Endothelial cell (in vitro differentiated cells): ENCODE results near the gene ZNF554. TPM values are rescaled to one million over a fixed set of nuclear protein-coding genes. Genes with fewer than 3 reads are reported as not detected.

Experiments used
- DNase-seq: peaks from one replicate; pipeline ENCODE4 v3.0.0; 2021; ENCODE audit warnings: low spot score
- H3K27ac Mint-ChIP-seq: one replicate; pipeline ENCODE4 v1.8.0; 2021; ENCODE audit warnings: mixed read lengths, inconsistent platforms; ENCODE audit not compliant: unreplicated experiment
- H3K27me3 Mint-ChIP-seq: one replicate; pipeline ENCODE4 v1.8.0; 2021; ENCODE audit warnings: mild to moderate bottlenecking, moderate library complexity, mixed read lengths, inconsistent platforms; ENCODE audit not compliant: unreplicated experiment
- H3K36me3 Mint-ChIP-seq: one replicate; pipeline ENCODE4 v1.8.0; 2021; ENCODE audit warnings: mild to moderate bottlenecking, low read depth, mixed read lengths, inconsistent platforms; ENCODE audit not compliant: unreplicated experiment
- H3K4me1 Mint-ChIP-seq: one replicate; pipeline ENCODE4 v1.8.0; 2021; ENCODE audit warnings: mild to moderate bottlenecking, mixed read lengths, inconsistent platforms; ENCODE audit not compliant: unreplicated experiment
- H3K4me3 Mint-ChIP-seq: one replicate; pipeline ENCODE4 v1.8.0; 2021; ENCODE audit warnings: mild to moderate bottlenecking, mixed read lengths, inconsistent platforms; ENCODE audit not compliant: unreplicated experiment
- H3K9me3 Mint-ChIP-seq: one replicate; pipeline ENCODE4 v1.8.0; 2021; ENCODE audit warnings: mixed read lengths, inconsistent platforms; ENCODE audit not compliant: unreplicated experiment
- total RNA-seq: library from RNA; stranded (reverse); fragmentation: NEBNext Ultra II Directional; extraction: Animal tissue kit (Norgen Biotek cat#: 25700); gene quantifications from one replicate; pipeline ENCODE4 v1.2.1, GENCODE V29; 2021; ENCODE audit not compliant: unreplicated experiment
- TF ChIP-seq, protein P1 (sequence below): fragments of 200-600 bp; sonication (generic); IDR thresholded peaks from one replicate; pipeline ENCODE4 v1.5.0; 2021; ENCODE audit warnings: antibody characterized with exemption; ENCODE audit not compliant: unreplicated experiment

Gene ZNF554
- total RNA-seq, 1 donor from 2014 or later, result 9.0 TPM

DNA sequence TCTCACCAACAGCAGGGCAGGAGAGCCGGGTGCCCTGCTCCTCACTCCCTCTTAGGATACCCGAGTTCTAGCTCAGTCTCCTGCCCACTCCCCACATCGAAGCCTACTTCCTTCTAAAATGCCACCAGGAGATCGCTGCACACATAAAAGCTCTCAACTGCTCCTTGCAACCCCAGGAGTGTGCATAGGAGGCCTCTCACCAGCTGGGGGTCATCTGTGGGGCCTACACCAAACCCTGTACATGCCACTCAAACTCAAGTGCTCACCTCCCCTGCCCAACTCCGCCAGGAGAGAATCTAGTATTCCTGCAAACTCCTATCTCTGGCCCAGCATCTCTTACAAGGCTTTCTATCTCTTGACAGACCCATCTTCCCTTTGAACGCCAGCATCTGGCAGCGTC is 39.4 kb upstream of the ZNF554 start:
- Mint-ChIP-seq H3K36me3 (peaks cover 9% of the 10 kb centered on the region), H3K9me3 (no peaks in the 10 kb centered on the region), H3K4me1 (peaks cover 23% of the 10 kb centered on the region), H3K27ac (peak overlapping the region; percentile 50), H3K27me3 (peaks cover 11% of the 10 kb centered on the region), H3K4me3 (peak overlapping the region; percentile 18)
- no peak for DNase-seq
- TF ChIP-seq, protein P1, sequence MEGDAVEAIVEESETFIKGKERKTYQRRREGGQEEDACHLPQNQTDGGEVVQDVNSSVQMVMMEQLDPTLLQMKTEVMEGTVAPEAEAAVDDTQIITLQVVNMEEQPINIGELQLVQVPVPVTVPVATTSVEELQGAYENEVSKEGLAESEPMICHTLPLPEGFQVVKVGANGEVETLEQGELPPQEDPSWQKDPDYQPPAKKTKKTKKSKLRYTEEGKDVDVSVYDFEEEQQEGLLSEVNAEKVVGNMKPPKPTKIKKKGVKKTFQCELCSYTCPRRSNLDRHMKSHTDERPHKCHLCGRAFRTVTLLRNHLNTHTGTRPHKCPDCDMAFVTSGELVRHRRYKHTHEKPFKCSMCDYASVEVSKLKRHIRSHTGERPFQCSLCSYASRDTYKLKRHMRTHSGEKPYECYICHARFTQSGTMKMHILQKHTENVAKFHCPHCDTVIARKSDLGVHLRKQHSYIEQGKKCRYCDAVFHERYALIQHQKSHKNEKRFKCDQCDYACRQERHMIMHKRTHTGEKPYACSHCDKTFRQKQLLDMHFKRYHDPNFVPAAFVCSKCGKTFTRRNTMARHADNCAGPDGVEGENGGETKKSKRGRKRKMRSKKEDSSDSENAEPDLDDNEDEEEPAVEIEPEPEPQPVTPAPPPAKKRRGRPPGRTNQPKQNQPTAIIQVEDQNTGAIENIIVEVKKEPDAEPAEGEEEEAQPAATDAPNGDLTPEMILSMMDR, result no peak

DNA sequence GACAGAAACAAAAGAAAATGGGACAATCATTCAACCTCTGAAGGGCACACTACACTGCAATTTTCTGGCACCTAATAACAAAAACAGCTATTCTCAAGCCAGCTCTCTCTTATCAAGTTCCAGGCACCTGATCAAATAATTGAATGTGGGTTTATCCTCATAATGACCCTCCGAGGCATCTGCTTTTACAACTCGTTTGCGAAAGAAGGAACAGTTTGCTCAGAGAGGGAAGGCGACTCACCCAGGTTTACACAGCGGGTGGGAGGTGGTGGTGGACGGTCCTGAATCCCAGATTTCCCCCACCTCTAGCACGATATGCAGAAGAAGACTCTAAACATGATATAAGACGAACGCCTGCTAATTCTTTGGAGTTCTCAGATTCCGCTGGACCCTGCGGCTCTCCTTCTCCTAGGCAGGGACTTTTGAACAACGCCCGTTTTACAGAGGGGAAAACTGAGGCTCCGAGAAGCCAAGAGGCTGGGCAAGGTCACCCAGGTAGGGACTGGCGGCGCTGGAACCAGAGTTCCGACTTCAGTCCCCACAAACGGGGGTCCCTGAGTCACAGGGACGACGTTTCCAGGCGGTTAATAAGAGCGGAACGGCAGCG is 37.2 kb upstream of the ZNF554 start:
- Mint-ChIP-seq H3K4me1 (peaks cover 26% of the 10 kb centered on the region), H3K36me3 (peaks cover 11% of the 10 kb centered on the region), H3K27ac (peak overlapping the region; percentile 89), H3K4me3 (peak overlapping the region; percentile 96), H3K27me3 (peaks cover 7% of the 10 kb centered on the region), H3K9me3 (no peaks in the 10 kb centered on the region)
- TF ChIP-seq, protein P1, result no peak
- no peak for DNase-seq

DNA sequence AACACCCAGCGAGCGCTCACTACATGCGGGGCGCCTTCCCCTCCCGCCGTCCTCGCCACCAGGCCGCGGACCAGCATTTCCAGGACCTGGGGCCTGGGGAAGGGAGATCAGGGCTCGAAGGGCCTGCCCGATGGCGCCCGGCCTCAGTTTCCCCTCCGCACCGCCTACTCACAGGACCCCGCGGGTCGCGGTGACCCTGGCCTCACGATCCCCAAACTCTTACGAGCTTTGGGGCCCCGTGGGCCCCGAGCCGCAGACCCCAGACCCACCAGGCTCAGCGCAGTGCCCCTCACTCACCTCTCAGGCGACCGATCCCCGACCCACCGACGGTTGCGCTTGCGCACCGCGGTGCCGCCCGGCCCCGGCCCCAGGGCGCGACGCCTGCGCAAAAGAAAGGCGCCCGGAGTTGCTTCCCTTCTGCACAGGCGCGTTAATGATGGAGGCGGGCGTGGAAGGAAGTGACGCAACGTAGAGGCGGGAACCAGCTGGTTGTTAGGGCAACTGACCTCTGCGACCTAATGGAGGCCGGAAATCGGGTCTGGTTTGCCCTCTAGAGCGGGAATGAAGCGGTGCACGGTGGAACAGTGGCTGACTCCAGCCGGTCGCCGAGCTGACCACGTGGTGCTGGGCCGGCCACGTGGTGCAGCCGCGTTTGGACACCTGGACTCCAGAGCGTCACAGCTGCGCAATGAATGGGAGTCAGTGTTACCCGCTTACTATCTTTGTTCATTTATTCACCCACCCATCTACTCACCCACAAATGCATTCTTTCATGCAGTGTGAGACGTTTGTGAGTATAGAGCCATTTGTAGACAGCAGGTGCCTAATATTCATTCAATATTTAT is 36.5 kb upstream of the ZNF554 start, which contains the start of gene SGTA:
SGTA (minus strand) TSS at position 338 of the 845 bp plus-strand sequence. CDS start 14,205 bp downstream, outside the sequence.
- peaks cover 27% of the 10 kb centered on the region for H3K4me1 Mint-ChIP-seq
- peaks cover 10% of the 10 kb centered on the region for H3K36me3 Mint-ChIP-seq
- H3K27ac Mint-ChIP-seq, result peak within 1 kb of the TSS; percentile 89

DNA sequence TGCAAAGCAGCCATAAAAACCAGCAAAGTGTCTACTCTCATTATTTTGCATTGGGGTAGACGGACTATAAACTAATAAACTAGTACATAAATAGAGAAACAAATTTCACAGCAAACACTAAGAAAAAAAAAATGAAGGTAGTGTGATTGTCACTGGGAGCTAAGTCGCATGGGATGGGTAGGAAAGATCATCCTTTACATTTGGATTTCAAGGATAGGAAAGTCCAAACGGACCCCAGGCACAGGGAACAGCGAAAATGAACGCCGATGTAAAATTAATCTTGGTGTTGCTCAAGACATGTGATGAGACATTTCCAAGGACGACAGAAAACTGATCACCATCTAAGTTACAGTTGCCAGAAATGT is 35.9 kb upstream of the ZNF554 start:
- peaks cover 27% of the 10 kb centered on the region for H3K4me1 Mint-ChIP-seq
- DNase-seq, result no peak
- H3K27ac Mint-ChIP-seq, result peak overlapping the region; percentile 83
- no peaks in the 10 kb centered on the region for H3K9me3 Mint-ChIP-seq
- peaks cover 7% of the 10 kb centered on the region for H3K27me3 Mint-ChIP-seq
- H3K36me3 Mint-ChIP-seq, result peaks cover 10% of the 10 kb centered on the region
- TF ChIP-seq, protein P1, result no peak
- peak overlapping the region; percentile 85 for H3K4me3 Mint-ChIP-seq

More for the DNA sequence above, 36.5 kb upstream of the ZNF554 start, which contains the start of gene SGTA:
- TF ChIP-seq, protein P1, result peak; percentile 39
- peaks cover 7% of the 10 kb centered on the region for H3K27me3 Mint-ChIP-seq
- no peaks in the 10 kb centered on the region for H3K9me3 Mint-ChIP-seq
- peak within 1 kb of the TSS; percentile 96 for H3K4me3 Mint-ChIP-seq
- DNase-seq, result peak; percentile 95
